Smooth muscle cell (in vitro differentiated cells): ENCODE data around the gene SYDE2. TPM values are rescaled to one million over a fixed set of nuclear protein-coding genes. Genes with fewer than 3 reads are reported as not detected.
A peak's percentile ranks its signal among the peaks of the same experiment; 100 is the strongest.

Experiments used
- DNase-seq: peaks from one replicate; lab custom pipeline; 2025; ENCODE audit not compliant: unreplicated experiment; lab: John Stamatoyannopoulos, UW
- H2AFZ ChIP-seq: fragments of 200-600 bp; sonication (generic); 2 replicates; pipeline ENCODE4 v1.6.0; 2016; ENCODE audit warnings: antibody characterized with exemption, low read depth, mild to moderate bottlenecking
- H3F3A ChIP-seq: fragments of 200-600 bp; sonication (generic); 2 replicates; pipeline ENCODE4 v1.6.0; 2017; ENCODE audit warnings: antibody characterized with exemption, low read depth
- H3K27ac ChIP-seq: fragments of 200-600 bp; sonication (generic); 2 replicates; pipeline ENCODE4 v1.5.1; 2016; ENCODE audit warnings: low read depth, mild to moderate bottlenecking
- H3K27me3 ChIP-seq: fragments of 200-600 bp; sonication (generic); 2 replicates; pipeline ENCODE4 v1.6.1; 2016; ENCODE audit warnings: low read depth, mild to moderate bottlenecking
- H3K36me3 ChIP-seq: fragments of 200-600 bp; sonication (generic); 2 replicates; pipeline ENCODE4 v1.5.1; 2016; ENCODE audit warnings: low read depth
- H3K4me1 ChIP-seq: fragments of 200-600 bp; sonication (generic); 2 replicates; pipeline ENCODE4 v1.5.1; 2016; ENCODE audit warnings: low read depth
- H3K4me2 ChIP-seq: fragments of 200-600 bp; sonication (generic); 2 replicates; pipeline ENCODE4 v1.6.0; 2016; ENCODE audit warnings: mild to moderate bottlenecking
- H3K4me3 ChIP-seq: fragments of 200-600 bp; sonication (generic); 2 replicates; pipeline ENCODE4 v1.5.1; 2016; ENCODE audit warnings: mild to moderate bottlenecking
- H3K79me2 ChIP-seq: fragments of 200-600 bp; sonication (generic); 2 replicates; pipeline ENCODE4 v1.6.0; 2016; ENCODE audit warnings: low read depth, mild to moderate bottlenecking
- H3K9ac ChIP-seq: fragments of 200-600 bp; sonication (generic); 2 replicates; pipeline ENCODE4 v1.6.0; 2016; ENCODE audit warnings: low read depth
- H3K9me3 ChIP-seq: fragments of 200-600 bp; sonication (generic); replicated peaks from 2 replicates; pipeline ENCODE4 v1.5.1; 2016; ENCODE audit warnings: low read depth
- H4K20me1 ChIP-seq: fragments of 200-600 bp; sonication (generic); 2 replicates; pipeline ENCODE4 v1.6.0; 2016; ENCODE audit warnings: low read depth
- CTCF ChIP-seq: fragments of 200-600 bp; sonication (generic); IDR thresholded peaks from 2 replicates; pipeline ENCODE4 v1.5.1; 2017; ENCODE audit warnings: borderline replicate concordance, mild to moderate bottlenecking, antibody characterized with exemption; ENCODE audit not compliant: insufficient read depth, poor library complexity, severe bottlenecking
- WGBS: methylation state at CpG from one replicate; pipeline ENCODE4 v1.1.7; 2016; ENCODE audit warnings: low lambda C conversion rate; 5-methylcytosine and 5-hydroxymethylcytosine counted together
- polyA plus RNA-seq: library from polyadenylated mRNA; unstranded; fragments of >200 nt; fragmentation: Nextera tagmentation; extraction: Ambion mirVana; gene quantifications from 2 replicates; pipeline ENCODE4 v1.2.1, GENCODE V29; 2016
- total RNA-seq: library from RNA; depleted of rRNA; stranded (reverse); fragments of >200 nt; gene quantifications from 2 replicates; pipeline ENCODE4 v1.2.3, GENCODE V29; 2014

The SYDE2 gene
- total and polyA plus RNA-seq, 2 experiments from 2014 or later: 4.9 to 9.1 TPM

DNA sequence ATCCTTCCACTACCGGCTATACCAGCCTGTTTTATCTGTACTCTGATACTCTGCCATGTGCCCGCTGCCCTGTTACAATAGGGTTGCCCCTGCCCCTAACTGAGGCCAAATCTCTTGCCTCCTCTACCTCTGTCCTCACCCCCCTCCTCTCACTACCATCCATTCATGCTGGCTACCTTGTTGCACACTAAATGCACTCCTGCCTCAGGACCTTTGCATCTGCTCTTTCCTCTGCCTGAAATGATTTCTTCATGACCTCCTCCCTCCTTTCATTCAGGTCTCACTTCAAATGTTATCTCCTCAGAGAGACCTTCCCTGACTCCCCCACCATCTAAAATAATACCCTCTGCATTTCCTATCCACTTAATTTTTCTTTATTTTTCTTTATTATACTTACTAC, 7.7 kb upstream of the SYDE2 start:
- H3K79me2 ChIP-seq: no peaks in the 10 kb centered on the region
- H3K4me2 ChIP-seq: no peak overlapping the region
- no peak overlapping the region for H3K27ac ChIP-seq
- DNase-seq: no peak
- no peaks in the 10 kb centered on the region for H3K27me3 ChIP-seq
- H3K9ac ChIP-seq: no peak overlapping the region
- H3F3A ChIP-seq: no peaks in the 10 kb centered on the region
- no peaks in the 10 kb centered on the region for H3K4me1 ChIP-seq
- 96% methylated on average over 2 of the region's 2 CpGs for WGBS
- H3K36me3 ChIP-seq: no peaks in the 10 kb centered on the region
- no peaks in the 10 kb centered on the region for H3K9me3 ChIP-seq
- no peaks in the 10 kb centered on the region for H4K20me1 ChIP-seq
- no peak overlapping the region for H3K4me3 ChIP-seq
- H2AFZ ChIP-seq: no peak overlapping the region
- no peak for TF ChIP-seq CTCF

- Histone ChIP-seq H4K20me1 (peaks cover 11% of the 10 kb centered on the region), H3K4me1 (peaks cover 19% of the 10 kb centered on the region), H3K4me3 (no peak overlapping the region), H3K27me3 (no peaks in the 10 kb centered on the region), H3K9me3 (no peaks in the 10 kb centered on the region), H3K27ac (no peak overlapping the region), H2AFZ (no peak overlapping the region), H3F3A (no peaks in the 10 kb centered on the region), H3K36me3 (no peaks in the 10 kb centered on the region), H3K4me2 (no peak overlapping the region), H3K79me2 (peaks cover 27% of the 10 kb centered on the region), H3K9ac (no peak overlapping the region)
- no peak for DNase-seq
- no peak for TF ChIP-seq CTCF
- 95% methylated on average over 2 of the region's 2 CpGs for WGBS
These were observed 2.9 kb upstream of the SYDE2 start for GRCh38 chr1:85203573-85204171.

DNA sequence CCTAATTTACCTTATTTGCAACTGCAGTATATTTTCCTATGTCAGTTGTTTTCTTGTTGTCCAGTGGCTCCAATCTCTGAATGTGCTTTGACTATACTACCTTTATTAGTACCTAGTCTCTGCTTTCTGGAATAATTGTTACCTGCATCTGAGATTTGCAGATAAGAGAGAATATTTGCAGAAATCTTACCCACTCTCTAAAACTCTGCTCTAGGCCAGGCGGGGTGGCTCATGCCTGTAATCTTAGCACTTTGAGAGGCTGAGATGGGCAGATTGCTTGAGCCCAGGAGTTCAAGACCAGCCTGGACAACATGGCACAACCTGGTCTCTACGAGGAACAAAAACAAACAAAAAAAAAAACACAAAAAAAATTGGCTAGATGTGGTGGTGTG, 2.0 kb upstream of the SYDE2 start:
- H3F3A ChIP-seq: peaks cover 3% of the 10 kb centered on the region
- peaks cover 35% of the 10 kb centered on the region for H3K79me2 ChIP-seq
- peak overlapping the region; percentile 92 for H3K4me3 ChIP-seq
- H3K9me3 ChIP-seq: no peaks in the 10 kb centered on the region
- TF ChIP-seq CTCF: no peak
- H3K27ac ChIP-seq: no peak overlapping the region
- H3K36me3 ChIP-seq: no peaks in the 10 kb centered on the region
- WGBS: 68% methylated on average over 2 of the region's 2 CpGs
- peaks cover 13% of the 10 kb centered on the region for H4K20me1 ChIP-seq
- H3K9ac ChIP-seq: no peak overlapping the region
- no peaks in the 10 kb centered on the region for H3K27me3 ChIP-seq
- peak overlapping the region; percentile 93 for H3K4me2 ChIP-seq
- H3K4me1 ChIP-seq: peaks cover 27% of the 10 kb centered on the region
- no peak overlapping the region for H2AFZ ChIP-seq
- no peak for DNase-seq
